AG09309 (cell line): ENCODE measurements around the gene HSPA4L.

Experiments used
- DNase-seq: peaks from one replicate; pipeline ENCODE4 v3.0.0-alpha.2; 2010; ENCODE audit warnings: low read depth
- H3K4me3 ChIP-seq: 2 replicates; pipeline ENCODE4 v1.5.1; 2011; ENCODE audit warnings: mild to moderate bottlenecking, low read depth, low read length, moderate library complexity; ENCODE audit not compliant: control insufficient read depth
- CTCF ChIP-seq: IDR thresholded peaks from 2 replicates; pipeline ENCODE4 v1.5.1; 2011; ENCODE audit warnings: mild to moderate bottlenecking, low read depth, low read length, inconsistent platforms; ENCODE audit not compliant: insufficient read depth, control insufficient read depth; ENCODE audit errors: missing control alignments

Gene HSPA4L

DNA sequence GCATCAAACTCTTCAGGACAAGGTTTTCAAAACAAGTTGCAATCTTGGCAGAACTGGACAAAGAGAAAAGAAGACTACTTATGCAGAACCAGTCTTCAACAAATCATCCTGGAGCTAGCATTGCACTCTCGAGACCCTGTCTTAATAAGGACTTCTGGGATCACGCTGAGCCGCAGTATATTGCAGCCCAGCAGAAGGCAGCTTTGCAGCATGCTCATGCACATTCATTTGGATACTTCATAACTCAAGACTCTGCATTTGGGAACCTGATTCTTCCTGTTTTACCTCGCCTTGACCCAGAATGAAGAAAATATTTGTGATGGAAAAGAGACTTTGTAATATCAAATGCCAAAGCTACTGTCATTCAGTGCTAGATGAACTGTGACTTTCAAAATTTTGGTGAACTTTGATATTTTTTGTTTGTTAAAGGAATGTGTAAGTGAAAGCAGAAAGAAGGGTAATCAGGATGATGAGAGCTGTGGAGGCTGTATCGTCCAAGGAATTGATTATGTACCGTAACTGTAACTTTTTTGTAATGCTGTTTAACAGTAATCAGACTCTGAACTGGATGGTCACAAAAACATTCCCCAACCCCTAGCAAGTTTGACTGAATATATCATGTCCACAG lies 27.2 kb downstream of the HSPA4L start:
- TF ChIP-seq CTCF: peak; percentile 31
- no peak overlapping the region for H3K4me3 ChIP-seq
- DNase-seq: no peak

DNA sequence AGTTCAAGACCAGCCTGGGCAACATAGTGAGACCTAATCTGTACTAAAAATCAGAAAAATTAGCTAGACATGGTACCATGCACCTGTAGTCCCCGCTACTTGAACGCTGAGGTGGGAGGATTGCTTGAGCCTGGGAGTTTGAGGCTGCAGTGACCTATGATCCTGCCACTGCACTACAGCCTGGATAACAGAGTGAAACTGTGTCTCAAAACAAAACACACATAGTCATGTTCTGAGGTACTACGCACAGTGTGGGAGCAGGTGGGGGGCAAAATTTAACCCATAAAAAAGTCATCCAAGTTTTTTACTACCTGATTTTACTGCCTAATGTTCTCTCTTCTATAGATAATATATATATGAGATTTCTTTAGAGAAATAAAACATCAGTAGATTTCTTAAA lies 28.4 kb downstream of the HSPA4L start:
- no peak for TF ChIP-seq CTCF
- no peak overlapping the region for H3K4me3 ChIP-seq
- no peak for DNase-seq

GRCh38 chr4:127822430-127822829 lies 40.3 kb downstream of the HSPA4L start:
- no peak overlapping the region for H3K4me3 ChIP-seq
- no peak for TF ChIP-seq CTCF
- no peak for DNase-seq

DNA sequence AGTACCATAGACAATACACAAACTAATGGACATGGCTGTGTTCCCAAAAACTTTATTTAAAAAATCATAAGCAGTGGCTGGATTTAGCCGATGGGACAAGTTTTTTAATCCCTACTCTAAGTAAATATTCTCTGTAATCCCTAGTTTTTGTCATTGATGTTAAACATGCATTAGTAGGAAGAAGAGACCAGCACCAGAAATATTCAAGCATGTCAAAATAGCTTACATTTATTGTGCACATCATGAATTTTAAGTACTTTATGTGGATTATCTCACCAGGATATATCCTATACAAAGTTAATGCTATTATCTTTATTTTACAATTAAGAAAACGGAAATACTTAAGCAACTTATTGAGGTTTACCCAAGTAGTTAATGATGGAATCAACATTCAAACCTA lies 46.0 kb downstream of the HSPA4L start:
- TF ChIP-seq CTCF: no peak
- no peak overlapping the region for H3K4me3 ChIP-seq
- DNase-seq: no peak

DNA sequence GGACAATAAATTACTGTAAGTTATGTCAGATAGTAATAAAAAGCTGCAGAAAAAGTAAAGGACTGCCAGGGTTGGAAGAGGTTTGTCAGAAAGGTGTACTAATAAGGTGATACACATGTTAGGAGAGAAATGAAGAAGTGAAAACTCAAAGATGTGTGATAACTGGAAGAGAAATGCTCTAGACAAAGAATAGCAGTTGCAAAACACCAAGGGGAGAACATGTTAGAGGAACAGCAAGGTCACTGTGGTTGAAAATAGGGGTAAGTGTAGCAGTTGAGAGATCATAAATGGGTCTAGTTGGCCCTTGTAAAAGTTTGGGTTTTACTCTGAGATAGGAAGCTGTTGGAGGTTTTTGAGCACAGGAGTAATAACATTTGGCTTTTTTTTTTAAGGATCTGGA lies 46.9 kb downstream of the HSPA4L start:
- no peak for DNase-seq
- H3K4me3 ChIP-seq: no peak overlapping the region
- TF ChIP-seq CTCF: no peak

- no peak overlapping the region for H3K4me3 ChIP-seq
- DNase-seq: no peak
- no peak for TF ChIP-seq CTCF
These were observed 50.5 kb downstream of the HSPA4L start for GRCh38 chr4:127832585-127832984.
